Eye (tissue), 1 donor: Measurements from ENCODE around the gene TNNI3.

Experiments
- DNase-seq: peaks from one replicate; pipeline ENCODE4 v3.0.0-alpha.2; 2015

Gene TNNI3

GRCh38 chr19:55146078-55146704, 11.3 kb downstream of the TNNI3 start:
- DNase-seq, result no peak

GRCh38 chr19:55145232-55145631, 12.3 kb downstream of the TNNI3 start:
- no peak for DNase-seq

GRCh38 chr19:55141696-55142095, 15.8 kb downstream of the TNNI3 start:
- no peak for DNase-seq

GRCh38 chr19:55137915-55138314, 19.6 kb downstream of the TNNI3 start:
- DNase-seq, result no peak

GRCh38 chr19:55136399-55137102, 21.0 kb downstream of the TNNI3 start:
- DNase-seq, result no peak

- DNase-seq, result no peak
Measured at GRCh38 chr19:55134736-55135135, 22.8 kb downstream of the TNNI3 start.

- DNase-seq, result no peak
Measured at GRCh38 chr19:55133639-55134444, 23.7 kb downstream of the TNNI3 start.

- DNase-seq, result no peak
Measured at GRCh38 chr19:55132453-55133129, 24.9 kb downstream of the TNNI3 start.

GRCh38 chr19:55131421-55131820, 26.1 kb downstream of the TNNI3 start:
- DNase-seq, result no peak

GRCh38 chr19:55119053-55119452, 38.5 kb downstream of the TNNI3 start:
- no peak for DNase-seq

- peak; percentile 95 for DNase-seq
Measured at GRCh38 chr19:55118401-55118991, 39.0 kb downstream of the TNNI3 start.

GRCh38 chr19:55117663-55118391, 39.7 kb downstream of the TNNI3 start:
- peak; percentile 99 for DNase-seq

- no peak for DNase-seq
Measured at GRCh38 chr19:55116859-55117662, 40.5 kb downstream of the TNNI3 start, which contains the start of gene PPP1R12C. Gene PPP1R12C, minus strand, starts transcription at chr19:55117637. Its CDS starts 94 bp downstream, at chr19:55117543.

GRCh38 chr19:55116232-55116858, 41.2 kb downstream of the TNNI3 start:
- peak; percentile 52 for DNase-seq

- no peak for DNase-seq
Measured at GRCh38 chr19:55115446-55116065, 42.0 kb downstream of the TNNI3 start.

GRCh38 chr19:55114566-55115145, 42.9 kb downstream of the TNNI3 start:
- DNase-seq, result no peak

- peak; percentile 96 for DNase-seq
Measured at GRCh38 chr19:55113570-55114039, 43.9 kb downstream of the TNNI3 start.

GRCh38 chr19:55112777-55113569, 44.6 kb downstream of the TNNI3 start:
- no peak for DNase-seq
